H9 (cell line): Measurements from ENCODE around the gene KLF11. TPM values are rescaled to one million over a fixed set of nuclear protein-coding genes. Genes with fewer than 3 reads are reported as not detected.
A peak's percentile ranks its signal among the peaks of the same experiment; 100 is the strongest.

ENCODE experiments used
- DNase-seq: peaks from one replicate; pipeline ENCODE4 v3.0.0-alpha.2; 2017
- H2AFZ ChIP-seq: one replicate; pipeline ENCODE4 v1.6.1; 2013; ENCODE audit warnings: mild to moderate bottlenecking, low read length, control low read depth, moderate library complexity
- H2AK5ac ChIP-seq: 2 replicates; pipeline ENCODE4 v1.6.1; 2013; ENCODE audit warnings: low read length, control low read depth, mixed read lengths; ENCODE audit not compliant: insufficient read length
- H2BK120ac ChIP-seq: one replicate; pipeline ENCODE4 v1.6.1; 2013; ENCODE audit warnings: low read depth, mild to moderate bottlenecking, low read length, control low read depth, inconsistent platforms; ENCODE audit not compliant: poor library complexity, severe bottlenecking
- H2BK12ac ChIP-seq: 2 replicates; pipeline ENCODE4 v1.6.1; 2013; ENCODE audit warnings: low read length, control low read depth, mixed read lengths, low read depth; ENCODE audit not compliant: insufficient read length
- H2BK15ac ChIP-seq: 2 replicates; pipeline ENCODE4 v1.6.1; 2013; ENCODE audit warnings: low read depth, low read length, control low read depth
- H2BK20ac ChIP-seq: one replicate; pipeline ENCODE4 v1.6.1; 2013; ENCODE audit warnings: low read depth, mild to moderate bottlenecking, low read length, control low read depth, inconsistent platforms; ENCODE audit not compliant: poor library complexity, severe bottlenecking
- H2BK5ac ChIP-seq: 2 replicates; pipeline ENCODE4 v1.6.1; 2013; ENCODE audit warnings: low read length, control low read depth, mixed read lengths; ENCODE audit not compliant: insufficient read length
- H3K14ac ChIP-seq: 2 replicates; pipeline ENCODE4 v1.6.1; 2013; ENCODE audit warnings: low read length, control low read depth; ENCODE audit not compliant: insufficient read depth
- H3K18ac ChIP-seq: 2 replicates; pipeline ENCODE4 v1.6.1; 2013; ENCODE audit warnings: low read depth, mild to moderate bottlenecking, mixed read lengths, low read length, control low read depth; ENCODE audit not compliant: insufficient read length
- H3K23ac ChIP-seq: 2 replicates; pipeline ENCODE4 v1.6.1; 2013; ENCODE audit warnings: low read length, control low read depth, mixed read lengths, low read depth; ENCODE audit not compliant: insufficient read length
- H3K23me2 ChIP-seq: 2 replicates; pipeline ENCODE4 v1.6.1; 2013; ENCODE audit warnings: low read depth, mild to moderate bottlenecking, mixed read lengths, low read length, control low read depth; ENCODE audit not compliant: insufficient read length, poor library complexity, severe bottlenecking
- H3K27ac ChIP-seq: 2 replicates; pipeline ENCODE4 v1.5.1; 2013; ENCODE audit warnings: low read length, control low read depth, mixed read lengths, low read depth; ENCODE audit not compliant: insufficient read length
- H3K27me3 ChIP-seq: 2 replicates; pipeline ENCODE4 v1.6.1; 2013; ENCODE audit warnings: low read length, control low read depth, inconsistent platforms; ENCODE audit not compliant: insufficient read depth
- H3K4ac ChIP-seq: 2 replicates; pipeline ENCODE4 v1.6.1; 2013; ENCODE audit warnings: low read depth, mild to moderate bottlenecking, control low read depth, inconsistent platforms, low read length, moderate library complexity
- H3K4me1 ChIP-seq: 2 replicates; pipeline ENCODE4 v1.6.1; 2013; ENCODE audit warnings: low read length, control low read depth, inconsistent platforms; ENCODE audit not compliant: insufficient read depth
- H3K4me2 ChIP-seq: 2 replicates; pipeline ENCODE4 v1.6.1; 2013; ENCODE audit warnings: low read length, control low read depth, mixed read lengths; ENCODE audit not compliant: insufficient read length, insufficient read depth
- H3K56ac ChIP-seq: 2 replicates; pipeline ENCODE4 v1.6.1; 2013; ENCODE audit warnings: low read depth, mild to moderate bottlenecking, mixed read lengths, low read length, control low read depth; ENCODE audit not compliant: insufficient read length
- H3K79me1 ChIP-seq: 2 replicates; pipeline ENCODE4 v1.6.1; 2013; ENCODE audit warnings: low read depth, mild to moderate bottlenecking, moderate library complexity, low read length, control low read depth, inconsistent platforms; ENCODE audit not compliant: insufficient read depth, poor library complexity, severe bottlenecking
- H3K79me2 ChIP-seq: 2 replicates; pipeline ENCODE4 v1.6.1; 2013; ENCODE audit warnings: low read length, control low read depth, inconsistent platforms; ENCODE audit not compliant: insufficient read depth
- H3K9ac ChIP-seq: 2 replicates; pipeline ENCODE4 v1.6.1; 2013; ENCODE audit warnings: low read length, control low read depth, mixed read lengths; ENCODE audit not compliant: insufficient read length; ENCODE audit errors: extremely low read depth
- H3K9me3 ChIP-seq: one replicate; pipeline ENCODE4 v1.6.1; 2013; ENCODE audit warnings: low read depth, low read length, inconsistent platforms; ENCODE audit not compliant: control insufficient read depth
- H3T11ph ChIP-seq: one replicate; pipeline ENCODE4 v1.6.1; 2013; ENCODE audit warnings: mild to moderate bottlenecking, low read length, control low read depth, inconsistent platforms
- H4K20me1 ChIP-seq: one replicate; pipeline ENCODE4 v1.6.1; 2013; ENCODE audit not compliant: control insufficient read depth, insufficient read length, insufficient read depth
- H4K5ac ChIP-seq: 2 replicates; pipeline ENCODE4 v1.6.1; 2013; ENCODE audit warnings: low read depth, mild to moderate bottlenecking, mixed read lengths, low read length, control low read depth; ENCODE audit not compliant: insufficient read length
- H4K8ac ChIP-seq: replicated peaks from 2 replicates; pipeline ENCODE4 v1.6.1; 2013; ENCODE audit warnings: low read length, control low read depth, mixed read lengths, low read depth; ENCODE audit not compliant: insufficient read length
- H4K91ac ChIP-seq: 2 replicates; pipeline ENCODE4 v1.6.1; 2013; ENCODE audit warnings: low read depth, mild to moderate bottlenecking, moderate library complexity, mixed read lengths, low read length, control low read depth; ENCODE audit not compliant: insufficient read length
- H3K27ac Mint-ChIP-seq, 3 experiments: 2 replicates in 2 of 3; 3 replicates in 1 of 3; pipeline ENCODE4 v1.8.0; 2020 to 2021; ENCODE audit warnings: mixed read lengths in 3 of 3, mild to moderate bottlenecking in 1 of 3, moderate library complexity in 1 of 3
- H3K27me3 Mint-ChIP-seq: 2 replicates; pipeline ENCODE4 v1.8.0; 2021; ENCODE audit warnings: low read depth, mild to moderate bottlenecking, moderate library complexity, mixed read lengths
- H3K36me3 Mint-ChIP-seq, 3 experiments: 2 replicates in 2 of 3; 3 replicates in 1 of 3; pipeline ENCODE4 v1.8.0; 2020 to 2021; ENCODE audit warnings: low read depth in 3 of 3, mixed read lengths in 3 of 3; ENCODE audit not compliant: insufficient read depth in 1 of 3
- H3K4me1 Mint-ChIP-seq, 2 experiments: 2 replicates each; pipeline ENCODE4 v1.8.0; 2020; ENCODE audit warnings: mixed read lengths in 2 of 2
- H3K4me3 Mint-ChIP-seq, 2 experiments: 2 replicates in 1 of 2; 3 replicates in 1 of 2; pipeline ENCODE4 v1.8.0; 2020 to 2021; ENCODE audit warnings: mild to moderate bottlenecking in 2 of 2, mixed read lengths in 2 of 2, moderate library complexity in 1 of 2
- H3K9me3 Mint-ChIP-seq, 2 experiments: 2 replicates in 1 of 2; 3 replicates in 1 of 2; pipeline ENCODE4 v1.8.0; 2020; ENCODE audit warnings: mild to moderate bottlenecking in 2 of 2, mixed read lengths in 2 of 2, moderate library complexity in 1 of 2
- WGBS: extraction: QIAGEN DNeasy Blood & Tissue Kit; methylation state at CpG from one replicate; pipeline ENCODE4 v1.1.7; 2013; ENCODE audit warnings: missing lambda C conversion rate, low lambda C conversion rate, mixed read lengths; ENCODE audit not compliant: insufficient read length; ENCODE audit errors: extremely low coverage; 5-methylcytosine and 5-hydroxymethylcytosine counted together
- total RNA-seq: library from RNA; stranded (reverse); gene quantifications from 2 replicates; pipeline ENCODE4 v1.2.1, GENCODE V29; 2021
- TF ChIP-seq, protein P1 (sequence below): fragments of 200-600 bp; sonication (generic); conservative IDR thresholded peaks from 3 replicates; pipeline ENCODE4 v1.8.0; 2021; ENCODE audit warnings: antibody characterized with exemption, mild to moderate bottlenecking

Gene KLF11
- total RNA-seq, 1 experiment from 2014 or later: 15.5 TPM

DNA sequence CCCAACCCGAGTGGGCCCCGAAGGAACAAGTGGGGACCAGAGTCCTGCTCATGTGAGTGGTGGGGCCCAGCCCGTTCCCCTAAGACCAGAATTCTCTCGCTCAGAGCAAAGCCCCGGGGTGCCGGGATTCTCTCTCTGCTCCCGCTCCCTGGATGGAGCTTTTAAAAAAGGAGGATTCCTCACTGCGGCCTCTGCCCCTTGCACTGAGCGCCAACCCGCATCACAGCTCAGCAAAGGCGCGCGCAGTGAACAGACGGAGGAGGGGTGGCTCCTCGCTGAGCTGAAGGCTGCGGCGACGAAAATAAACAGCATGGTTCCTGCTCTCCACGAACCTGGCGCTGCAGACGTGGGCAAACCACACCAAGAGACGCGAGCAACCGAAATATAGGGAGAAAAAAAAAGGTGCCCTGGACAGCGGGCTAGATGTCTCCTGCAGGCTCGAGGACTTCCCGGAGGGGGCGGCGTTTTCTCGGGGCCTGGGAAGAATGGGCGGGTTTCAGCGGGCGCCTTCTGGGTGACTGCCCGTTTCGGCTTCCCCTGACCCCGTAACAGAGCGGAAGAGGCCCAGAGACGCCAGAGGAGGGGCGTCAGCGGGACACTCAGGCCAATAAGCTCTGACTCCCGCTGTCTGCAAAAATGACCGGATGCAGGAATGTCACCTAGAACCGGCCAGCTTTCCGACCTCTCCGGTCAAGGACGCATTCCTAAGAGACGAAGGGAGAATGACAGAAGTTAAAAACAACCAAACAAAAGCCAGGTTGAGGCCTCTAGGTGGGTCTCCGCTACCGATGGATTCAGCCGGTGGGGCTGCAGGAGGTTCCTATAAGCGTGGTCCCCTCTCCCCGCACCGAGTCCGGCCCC lies 819 bp upstream of the KLF11 start:
- H2BK15ac ChIP-seq: no peak overlapping the region
- H3K9ac ChIP-seq: peak overlapping the region; percentile 65
- peak overlapping the region; percentile 75 for H3K4me2 ChIP-seq
- H3K56ac ChIP-seq: no peak overlapping the region
- H2BK5ac ChIP-seq: no peak overlapping the region
- no peaks in the 10 kb centered on the region for H3K79me1 ChIP-seq
- H3K23ac ChIP-seq: no peak overlapping the region
- H3K36me3 Mint-ChIP-seq: peaks cover 13 to 34% (median 16%) of the 10 kb centered on the region in 3 experiments
- no peaks in the 10 kb centered on the region for H3K79me2 ChIP-seq
- TF ChIP-seq, protein P1, sequence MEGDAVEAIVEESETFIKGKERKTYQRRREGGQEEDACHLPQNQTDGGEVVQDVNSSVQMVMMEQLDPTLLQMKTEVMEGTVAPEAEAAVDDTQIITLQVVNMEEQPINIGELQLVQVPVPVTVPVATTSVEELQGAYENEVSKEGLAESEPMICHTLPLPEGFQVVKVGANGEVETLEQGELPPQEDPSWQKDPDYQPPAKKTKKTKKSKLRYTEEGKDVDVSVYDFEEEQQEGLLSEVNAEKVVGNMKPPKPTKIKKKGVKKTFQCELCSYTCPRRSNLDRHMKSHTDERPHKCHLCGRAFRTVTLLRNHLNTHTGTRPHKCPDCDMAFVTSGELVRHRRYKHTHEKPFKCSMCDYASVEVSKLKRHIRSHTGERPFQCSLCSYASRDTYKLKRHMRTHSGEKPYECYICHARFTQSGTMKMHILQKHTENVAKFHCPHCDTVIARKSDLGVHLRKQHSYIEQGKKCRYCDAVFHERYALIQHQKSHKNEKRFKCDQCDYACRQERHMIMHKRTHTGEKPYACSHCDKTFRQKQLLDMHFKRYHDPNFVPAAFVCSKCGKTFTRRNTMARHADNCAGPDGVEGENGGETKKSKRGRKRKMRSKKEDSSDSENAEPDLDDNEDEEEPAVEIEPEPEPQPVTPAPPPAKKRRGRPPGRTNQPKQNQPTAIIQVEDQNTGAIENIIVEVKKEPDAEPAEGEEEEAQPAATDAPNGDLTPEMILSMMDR: peak; percentile 25; the same call in 2 of the 3 replicates
- H2BK120ac ChIP-seq: no peak overlapping the region
- peak overlapping the region; percentile 92 to 97 (median 95); a peak in 6 of 7 replicates for H3K27ac Mint-ChIP-seq
- peak; percentile 87 for DNase-seq
- H3K27me3 ChIP-seq: no peaks in the 10 kb centered on the region; the same call in 1 of the 2 replicates
- H3K9me3 ChIP-seq: no peaks in the 10 kb centered on the region
- no peak overlapping the region for H3K27ac ChIP-seq
- H2BK20ac ChIP-seq: no peak overlapping the region
- peaks cover 0 to 5% of the 10 kb centered on the region in 2 experiments; a peak in 3 of 5 replicates for H3K9me3 Mint-ChIP-seq
- H2AFZ ChIP-seq: no peak overlapping the region
- no peak overlapping the region for H3K4ac ChIP-seq
- no peak overlapping the region for H2BK12ac ChIP-seq
- no peak overlapping the region for H2AK5ac ChIP-seq
- H3K23me2 ChIP-seq: peaks cover 10% of the 10 kb centered on the region
- H3K27me3 Mint-ChIP-seq: peaks cover 45% of the 10 kb centered on the region
- no peaks in the 10 kb centered on the region for H3K4me1 ChIP-seq
- no peaks in the 10 kb centered on the region for H4K20me1 ChIP-seq
- H3K4me1 Mint-ChIP-seq: peaks cover 14 to 26% of the 10 kb centered on the region in 2 experiments
- no peak overlapping the region for H3T11ph ChIP-seq
- no CpG with 5 or more reads among the region's 54 CpGs for WGBS
- H3K4me3 Mint-ChIP-seq: peak overlapping the region; percentile 71 to 85
- H4K5ac ChIP-seq: no peak overlapping the region
- no peak overlapping the region for H4K8ac ChIP-seq
- no peak overlapping the region for H4K91ac ChIP-seq
- peak overlapping the region; percentile 45; the same call in 1 of the 2 replicates for H3K14ac ChIP-seq
- peak overlapping the region; percentile 72 for H3K18ac ChIP-seq
